Astrocyte of the spinal cord (primary cell): ENCODE results near the gene ASMTL.
A peak's percentile ranks its signal among the peaks of the same experiment; 100 is the strongest.
"Not testable (repeated sequence)": the region's sequence is repeated elsewhere in the genome, so short reads cannot be mapped to it uniquely, and the experiment has no call there.

Experiments
- DNase-seq: peaks from one replicate; pipeline ENCODE4 v3.0.0; 2011; ENCODE audit warnings: low read depth, low spot score
- H3K4me3 ChIP-seq: 2 replicates; pipeline ENCODE4 v1.5.1; 2011; ENCODE audit warnings: low read depth, mild to moderate bottlenecking, low read length, moderate library complexity
- CTCF ChIP-seq: IDR thresholded peaks from 2 replicates; pipeline ENCODE4 v1.5.1; 2012; ENCODE audit warnings: low read depth, mild to moderate bottlenecking, low read length, inconsistent platforms
- in situ Hi-C: cut with HindIII; loops from 2 replicates; pipeline ENCODE4 v1.10.0; 2017; ENCODE audit warnings: low sequenced_read_pairs

ASMTL gene

GRCh38 chrX:1475481-1475880, 22.8 kb upstream of the ASMTL start:
- TF ChIP-seq CTCF = no peak
- in situ Hi-C loops = no loop called here
- DNase-seq = no peak
- no peak overlapping the region for H3K4me3 ChIP-seq

DNA sequence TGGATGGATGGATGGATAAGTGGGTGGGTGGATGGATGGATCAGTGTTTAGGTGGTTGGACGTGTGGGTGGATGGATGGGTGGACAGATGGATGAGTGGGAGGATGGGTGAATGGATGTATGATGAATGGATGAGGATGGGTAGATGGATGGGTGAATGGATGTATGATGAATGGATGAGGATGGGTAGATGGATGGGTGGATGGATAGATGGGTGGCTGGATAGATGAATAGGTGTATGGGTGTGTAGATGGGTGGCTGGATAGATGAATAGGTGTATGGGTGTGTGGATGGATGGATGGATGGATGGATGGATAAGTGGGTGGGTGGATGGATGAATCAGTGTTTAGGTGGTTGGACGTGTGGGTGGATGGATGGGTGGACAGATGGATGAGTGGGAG, 21.9 kb upstream of the ASMTL start:
- H3K4me3 ChIP-seq, DNase-seq, in situ Hi-C loops: not testable (repeated sequence)

GRCh38 chrX:1472975-1473374, 20.3 kb upstream of the ASMTL start:
- in situ Hi-C loops = no loop called here

DNA sequence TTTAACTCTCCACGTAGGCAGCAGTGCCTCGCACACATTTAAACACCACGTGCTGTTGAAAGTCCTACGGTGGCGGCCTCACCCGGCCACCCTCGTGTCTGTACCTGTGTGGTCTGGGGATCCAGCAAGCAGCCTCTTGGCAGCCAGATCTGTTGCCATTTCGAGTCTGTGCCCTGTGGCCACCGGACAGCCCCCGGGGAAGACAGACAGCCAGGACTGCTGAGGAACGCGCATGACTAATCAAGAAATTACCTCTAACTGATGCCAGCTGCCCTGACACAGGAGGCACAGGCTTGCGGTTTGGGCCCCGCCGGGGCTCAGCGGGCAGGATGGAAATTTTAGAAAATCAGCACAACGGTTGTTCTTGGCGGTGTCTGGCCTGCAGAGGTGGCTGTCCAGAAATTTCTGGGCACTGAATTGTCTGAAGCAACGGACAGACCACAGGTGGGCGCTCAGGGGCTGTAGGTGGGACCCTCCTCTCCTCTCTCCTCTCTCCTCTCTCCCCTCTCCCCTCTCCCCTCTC, 15.6 kb upstream of the ASMTL start:
- H3K4me3 ChIP-seq = no peak overlapping the region
- peak; percentile 43 for DNase-seq
- in situ Hi-C loops = no loop called here
- TF ChIP-seq CTCF = no peak

More at GRCh38 chrX:1472975-1473374, 20.3 kb upstream of the ASMTL start:
- TF ChIP-seq CTCF = no peak
- no peak overlapping the region for H3K4me3 ChIP-seq
- DNase-seq = no peak

DNA sequence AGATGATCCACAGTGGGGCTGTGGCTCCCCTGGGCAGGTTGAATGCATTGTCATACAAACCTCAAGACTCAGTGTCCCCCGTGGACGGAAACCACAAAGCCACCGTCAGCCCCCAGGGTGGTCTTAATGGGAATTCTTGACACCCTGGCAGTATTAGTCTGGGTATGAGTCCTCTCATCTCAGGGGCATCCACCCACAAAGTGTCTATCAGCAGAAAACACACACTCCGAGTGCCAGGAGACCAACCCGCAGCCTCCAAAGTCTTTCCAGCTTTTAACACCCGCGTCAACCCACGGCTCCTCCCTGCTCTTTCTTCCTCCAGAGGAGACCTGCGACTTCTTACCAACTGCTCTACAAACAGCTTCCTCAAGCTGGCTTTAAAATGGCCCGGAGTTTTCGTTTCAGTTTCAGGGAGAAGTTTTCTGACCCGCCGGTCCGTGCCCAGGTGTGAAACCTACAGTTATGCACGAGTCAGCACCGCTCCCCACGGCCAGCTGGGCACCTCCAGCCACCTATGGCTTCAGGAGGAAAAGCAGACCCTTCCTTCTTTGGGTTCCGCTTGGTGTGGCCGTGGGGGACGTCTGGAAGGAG, 14.4 kb upstream of the ASMTL start:
- no peak for DNase-seq
- no peak overlapping the region for H3K4me3 ChIP-seq
- TF ChIP-seq CTCF = no peak
- in situ Hi-C loops = no loop called here

- no peak for DNase-seq
- in situ Hi-C loops = no loop called here
- H3K4me3 ChIP-seq = no peak overlapping the region
- TF ChIP-seq CTCF = no peak
Measured at GRCh38 chrX:1466232-1466661, 13.5 kb upstream of the ASMTL start.

DNA sequence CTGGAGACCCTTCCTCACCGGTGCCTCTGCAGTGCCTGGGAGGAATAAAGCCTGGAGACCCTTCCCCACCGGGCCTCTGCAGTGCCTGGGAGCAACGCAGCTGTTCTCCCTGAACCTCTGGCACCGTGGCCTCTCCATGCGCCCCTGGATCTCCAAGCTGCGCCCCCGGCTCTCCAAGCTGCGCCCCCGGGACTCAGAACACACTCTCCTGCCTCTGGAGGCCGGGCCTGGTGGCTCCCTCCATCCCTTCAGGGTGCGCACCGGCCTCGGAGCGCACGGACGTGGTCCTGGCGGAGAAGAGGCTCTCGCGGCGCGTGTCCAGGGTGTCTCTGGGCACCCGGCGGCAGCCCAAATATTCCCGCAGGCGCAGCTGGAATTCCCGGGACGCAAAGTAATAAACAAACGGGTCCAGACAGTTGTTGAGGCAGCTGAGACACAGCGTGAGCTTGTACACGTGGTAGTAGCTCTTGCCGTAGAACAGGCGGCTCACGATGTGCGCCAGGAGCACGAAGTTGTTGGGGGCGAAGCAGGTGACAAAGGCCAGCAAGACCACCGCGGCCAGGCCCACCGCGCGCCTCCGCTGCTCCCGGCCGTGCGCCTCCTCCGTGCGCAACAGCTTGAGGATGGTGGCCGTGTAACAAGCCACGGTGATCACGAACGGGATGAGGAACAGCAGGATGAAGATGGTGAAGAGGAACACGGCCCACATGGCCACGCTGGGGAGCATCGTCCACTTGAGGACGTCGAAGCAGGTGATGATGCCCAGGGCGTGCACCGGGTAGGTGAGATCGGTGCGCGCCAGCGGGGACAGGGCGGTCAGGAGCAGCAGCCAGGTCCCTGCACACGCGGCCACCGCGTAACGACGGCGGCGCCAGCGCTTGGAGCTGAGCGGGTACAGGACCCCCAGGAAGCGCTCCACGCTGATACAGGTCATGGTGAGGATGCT, 12.8 kb upstream of the ASMTL start:
- TF ChIP-seq CTCF = no peak
- in situ Hi-C loops = no loop called here
- DNase-seq = no peak
- no peak overlapping the region for H3K4me3 ChIP-seq
